Mesothelial cell of epicardium (in vitro differentiated cells): ENCODE data around the gene SPSB2. TPM values are rescaled to one million over a fixed set of nuclear protein-coding genes. Genes with fewer than 3 reads are reported as not detected.

ENCODE experiments used
- DNase-seq, 2 experiments: peaks; one replicate each; pipeline ENCODE4 v3.0.0; 2021; ENCODE audit warnings: low spot score in 2 of 2; ENCODE audit not compliant: unreplicated experiment in 2 of 2
- H3K27ac Mint-ChIP-seq: 2 replicates; pipeline ENCODE4 v1.8.0; 2021; ENCODE audit warnings: mixed read lengths
- H3K27me3 Mint-ChIP-seq: 2 replicates; pipeline ENCODE4 v1.8.0; 2021; ENCODE audit warnings: low read depth, mixed read lengths
- H3K36me3 Mint-ChIP-seq: 2 replicates; pipeline ENCODE4 v1.8.0; 2021; ENCODE audit warnings: mixed read lengths
- H3K4me1 Mint-ChIP-seq: 2 replicates; pipeline ENCODE4 v1.8.0; 2021; ENCODE audit warnings: mixed read lengths
- H3K4me3 Mint-ChIP-seq: 2 replicates; pipeline ENCODE4 v1.8.0; 2021; ENCODE audit warnings: mild to moderate bottlenecking, moderate library complexity, mixed read lengths
- H3K9me3 Mint-ChIP-seq: 2 replicates; pipeline ENCODE4 v1.8.0; 2021; ENCODE audit warnings: mixed read lengths
- CTCF ChIP-seq: fragments of 200-600 bp; sonication (generic); IDR thresholded peaks from one replicate; pipeline ENCODE4 v1.5.0; 2021; ENCODE audit warnings: antibody characterized with exemption; ENCODE audit not compliant: unreplicated experiment
- total RNA-seq: library from RNA; stranded (reverse); gene quantifications from 3 replicates; pipeline ENCODE4 v1.2.1, GENCODE V29; 2021

Gene SPSB2
- total RNA-seq, 1 donor from 2014 or later, result 2.9 TPM

- no peak for TF ChIP-seq CTCF
- H3K9me3 Mint-ChIP-seq, result no peaks in the 10 kb centered on the region
- H3K27ac Mint-ChIP-seq, result peak overlapping the region; percentile 95
- peak overlapping the region; percentile 93 for H3K4me3 Mint-ChIP-seq
- peaks cover 5% of the 10 kb centered on the region for H3K36me3 Mint-ChIP-seq
- peaks cover 27% of the 10 kb centered on the region for H3K4me1 Mint-ChIP-seq
- peak in 1 of 2 experiments; percentile 58 for DNase-seq
- H3K27me3 Mint-ChIP-seq, result peaks cover 9% of the 10 kb centered on the region
These were observed 43.4 kb downstream of the SPSB2 start for GRCh38 chr12:6829536-6830220.

- peak; percentile 19 for TF ChIP-seq CTCF
- H3K36me3 Mint-ChIP-seq, result no peaks in the 10 kb centered on the region
- peak overlapping the region; percentile 93 for H3K4me3 Mint-ChIP-seq
- H3K27ac Mint-ChIP-seq, result peak overlapping the region; percentile 95
- peaks cover 12% of the 10 kb centered on the region for H3K27me3 Mint-ChIP-seq
- peak in 1 of 2 experiments; percentile 64 for DNase-seq
- H3K4me1 Mint-ChIP-seq, result peaks cover 28% of the 10 kb centered on the region
- no peaks in the 10 kb centered on the region for H3K9me3 Mint-ChIP-seq
These were observed 44.1 kb downstream of the SPSB2 start for GRCh38 chr12:6828781-6829535.

- no peaks in the 10 kb centered on the region for H3K9me3 Mint-ChIP-seq
- H3K4me1 Mint-ChIP-seq, result peaks cover 32% of the 10 kb centered on the region
- no peaks in the 10 kb centered on the region for H3K36me3 Mint-ChIP-seq
- H3K27me3 Mint-ChIP-seq, result peaks cover 12% of the 10 kb centered on the region
- peak within 1 kb of the TSS; percentile 93 for H3K4me3 Mint-ChIP-seq
- H3K27ac Mint-ChIP-seq, result peak within 1 kb of the TSS; percentile 95
- TF ChIP-seq CTCF, result no peak
- DNase-seq, result peak in 1 of 2 experiments; percentile 53
These were observed 44.9 kb downstream of the SPSB2 start, which contains the start of gene P3H3 for GRCh38 chr12:6827982-6828780. Gene P3H3, plus strand, starts transcription at chr12:6828407. Its CDS starts 34 bp downstream, at chr12:6828441.

- H3K36me3 Mint-ChIP-seq, result no peaks in the 10 kb centered on the region
These were observed 45.6 kb downstream of the SPSB2 start for GRCh38 chr12:6827437-6827911.

More at GRCh38 chr12:6827437-6827911, 45.6 kb downstream of the SPSB2 start:
- Mint-ChIP-seq H3K4me1 (peaks cover 38% of the 10 kb centered on the region), H3K4me3 (peak overlapping the region; percentile 68), H3K27me3 (peaks cover 14% of the 10 kb centered on the region), H3K9me3 (no peaks in the 10 kb centered on the region), H3K27ac (peak overlapping the region; percentile 55)
- TF ChIP-seq CTCF, result no peak
- DNase-seq, result peak in 1 of 2 experiments; percentile 79
